Activated CD8-positive, alpha-beta memory T cell treated with anti-CD3 and anti-CD28 coated beads for 48 hours (primary cell): ENCODE measurements around the gene NAGK.
"Not testable (repeated sequence)": the region's sequence is repeated elsewhere in the genome, so short reads cannot be mapped to it uniquely, and the experiment has no call there.

Experiments
- DNase-seq, 3 experiments: peaks; one replicate each; pipeline ENCODE4 v3.0.0-alpha.2; 2020; ENCODE audit warnings: low read depth in 2 of 3, low spot score in 2 of 3

Gene NAGK

GRCh38 chr2:71068218-71069035 is at the start of gene NAGK:
Gene NAGK, plus strand, starts transcription at chr2:71068648. Its CDS starts 36 bp downstream, at chr2:71068684.
- DNase-seq, result peak; percentile 95 to 97 (median 96)

GRCh38 chr2:71019989-71020388 is 48.5 kb upstream of the NAGK start:
- not testable (repeated sequence) for DNase-seq

- not testable (repeated sequence) for DNase-seq
Measured at GRCh38 chr2:71021394-71021793, 47.1 kb upstream of the NAGK start.

- peak in 2 of 3 experiments; percentile 24 to 26 for DNase-seq
Measured at GRCh38 chr2:71023553-71024243, 44.8 kb upstream of the NAGK start.

GRCh38 chr2:71036296-71036695 is 32.2 kb upstream of the NAGK start:
- DNase-seq, result not testable (repeated sequence)

- DNase-seq, result no peak
Measured at GRCh38 chr2:71042287-71042686, 26.2 kb upstream of the NAGK start.

- no peak for DNase-seq
Measured at GRCh38 chr2:71043531-71044407, 24.7 kb upstream of the NAGK start.

- DNase-seq, result no peak
Measured at GRCh38 chr2:71045151-71045550, 23.3 kb upstream of the NAGK start.

GRCh38 chr2:71045865-71046548 is 22.4 kb upstream of the NAGK start:
- DNase-seq, result no peak

GRCh38 chr2:71048096-71048495 is 20.4 kb upstream of the NAGK start:
- DNase-seq, result no peak

- DNase-seq, result peak in 2 of 3 experiments; percentile 19 to 22
Measured at GRCh38 chr2:71049704-71050360, 18.6 kb upstream of the NAGK start.

GRCh38 chr2:71055206-71055740 is 13.2 kb upstream of the NAGK start:
- not testable (repeated sequence) for DNase-seq

GRCh38 chr2:71060211-71060610 is 8.2 kb upstream of the NAGK start:
- no peak for DNase-seq

GRCh38 chr2:71060871-71061270 is 7.6 kb upstream of the NAGK start:
- DNase-seq, result no peak

GRCh38 chr2:71063216-71063615 is 5.2 kb upstream of the NAGK start:
- DNase-seq, result no peak

GRCh38 chr2:71064110-71064611 is 4.3 kb upstream of the NAGK start:
- no peak for DNase-seq

GRCh38 chr2:71064754-71065621 is 3.5 kb upstream of the NAGK start:
- DNase-seq, result no peak

- DNase-seq, result no peak
Measured at GRCh38 chr2:71066856-71067255, 1.6 kb upstream of the NAGK start.
